Heart right ventricle (tissue), 16 donors: Measurements from ENCODE around the gene CYP19A1. TPM values are rescaled to one million over a fixed set of nuclear protein-coding genes. Genes with fewer than 3 reads are reported as not detected.

Experiments used
- ATAC-seq, 8 donors: fragments of 200-7000 bp; cut with Tn5 transposase; one replicate each; pipeline ENCODE4 v1.9.1; 2020; ENCODE audit warnings: mild to moderate bottlenecking in 8 of 8, moderate library complexity in 8 of 8, moderate number of reproducible peaks in 1 of 8
- DNase-seq, 2 donors: peaks; one replicate each; pipeline ENCODE4 v3.0.0-alpha.2; 2020
- H3K27ac ChIP-seq, 10 donors: fragments of 200-600 bp; sonication (generic) in 2 of 10; one replicate each; pipeline versions ENCODE4 v1.5.0 to v1.8.0; 2020 to 2022; ENCODE audit warnings: mild to moderate bottlenecking in 3 of 10
- H3K27me3 ChIP-seq, 7 donors: fragments of 200-600 bp; one replicate each; pipeline ENCODE4 v1.8.0; 2021 to 2022; ENCODE audit warnings: mild to moderate bottlenecking in 2 of 7
- H3K36me3 ChIP-seq, 9 donors: fragments of 200-600 bp; sonication (generic) in 1 of 9; one replicate each; pipeline versions ENCODE4 v1.5.0 to v1.8.0; 2020 to 2022; ENCODE audit warnings: mild to moderate bottlenecking in 2 of 9
- H3K4me1 ChIP-seq, 9 donors: fragments of 200-600 bp; sonication (generic) in 1 of 9; one replicate each; pipeline versions ENCODE4 v1.5.0 to v1.8.0; 2020 to 2022; ENCODE audit warnings: mild to moderate bottlenecking in 4 of 9
- H3K4me3 ChIP-seq, 10 donors: fragments of 200-600 bp; sonication (generic) in 2 of 10; one replicate each; pipeline versions ENCODE4 v1.5.0 to v1.8.0; 2020 to 2022; ENCODE audit warnings: mild to moderate bottlenecking in 7 of 10, moderate library complexity in 2 of 10
- H3K9me3 ChIP-seq, 11 donors: fragments of 200-600 bp in 10 of 11; sonication (generic) in 2 of 11; one replicate each; pipeline versions ENCODE4 v1.5.0 to v1.8.0; 2013 to 2022; ENCODE audit warnings: mild to moderate bottlenecking in 2 of 11, control low read depth in 1 of 11, moderate library complexity in 1 of 11
- WGBS, 2 donors: extraction: QIAGEN DNeasy Blood & Tissue Kit; methylation state at CpG; one replicate each; pipeline ENCODE4 v1.1.7; 2013; ENCODE audit warnings: inconsistent platforms in 1 of 2; 5-methylcytosine and 5-hydroxymethylcytosine counted together
- intact Hi-C, 10 donors: fragments of 100-400 bp; cut with DNase I; formaldehyde crosslinking; loops; one replicate each; pipeline versions ENCODE4 v1.11.1 to v1.14.2; 2022
- polyA plus RNA-seq, 2 donors: library from polyadenylated mRNA; stranded (reverse); fragments of 200-250 nt; gene quantifications; one replicate each; pipeline ENCODE4 v1.2.3, GENCODE V29; 2013
- total RNA-seq, 10 donors: library from RNA; stranded (reverse); fragmentation: NEBNext Ultra II Directional in 3 of 10; extraction: Animal tissue kit (Norgen Biotek cat#: 25700) in 3 of 10; gene quantifications; one replicate each; pipeline versions ENCODE4 v1.2.1 to v1.2.4, GENCODE V29; 2021 to 2023
- TF ChIP-seq, protein P1 (sequence below), 9 donors: fragments of 200-600 bp; sonication (generic) in 2 of 9; IDR thresholded peaks; one replicate each; pipeline versions ENCODE4 v1.5.0 to v1.8.0; 2021 to 2022; ENCODE audit warnings: antibody characterized with exemption in 9 of 9, mild to moderate bottlenecking in 5 of 9, moderate library complexity in 1 of 9
- donor health status: Arrhythmogenic right ventricular cardiomyopathy.
- donor health status: ischemic (EF 13 %, LVEDD 7.1; RV severe dilation, severe dysfunction).
- donor health status: healthy with polysubstance abuse.
- donor health status: DM: no; HTN: yes; CAD: no.
- donor health status: DM: no; HTN: no; CAD: no.
- donor health status: ischemic (EF 25% LVEDD 6.9; RV normal size, moderate dysfunction).
- donor health status: ischemic (EF 25% LVEDD 5.7; RV mildly dilated, moderate dysfunction).
- donor health status: healthy.
- donor health status: DM: yes; HTN: yes; CAD: no.
- donor health status: Ischemic cardiomyopathy.
- donor health status: ischemic (EF 35%, LVEDD 5.7; RV mildly dilated, moderate dysfunction).
- donor health status: nonischemic (EF 11% LVEDD 7.7; RV severe dilation, severe dysfunction).
- donor health status: DM: yes; HTN: yes; CAD: no.
- donor health status: PGD.
- donor health status: ischemic (EF 29% LVEDD 5.4; RV normal size, mild dysfunction).
- donor health status: nonischemic (EF 23%, LVEDD 6.1; RV moderate dilation, normal function).

Gene CYP19A1
- total and polyA plus RNA-seq, 12 donors = 0.26 to 1.9 (median 0.68) TPM; not detected in 3

DNA sequence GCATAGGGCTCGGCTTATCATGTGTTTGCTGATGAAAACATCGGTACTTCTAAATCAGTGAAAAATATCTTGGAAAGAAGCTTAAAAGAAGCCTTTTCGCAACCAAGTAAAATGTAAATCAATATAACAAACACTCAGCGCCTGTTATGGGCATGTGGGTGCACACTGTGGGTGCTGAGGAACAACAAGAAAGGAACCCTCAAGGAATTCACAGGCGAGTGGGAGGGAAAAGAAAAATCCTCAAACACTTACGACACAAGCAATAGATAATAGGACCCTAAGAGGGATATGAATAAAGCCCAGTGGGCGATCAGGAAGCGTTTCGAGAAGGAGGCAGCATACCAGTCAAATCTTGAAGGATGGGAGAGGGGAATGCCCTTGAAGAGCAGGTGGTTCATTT is 25.0 kb upstream of the CYP19A1 start:
- no peak for ATAC-seq
- TF ChIP-seq, protein P1, sequence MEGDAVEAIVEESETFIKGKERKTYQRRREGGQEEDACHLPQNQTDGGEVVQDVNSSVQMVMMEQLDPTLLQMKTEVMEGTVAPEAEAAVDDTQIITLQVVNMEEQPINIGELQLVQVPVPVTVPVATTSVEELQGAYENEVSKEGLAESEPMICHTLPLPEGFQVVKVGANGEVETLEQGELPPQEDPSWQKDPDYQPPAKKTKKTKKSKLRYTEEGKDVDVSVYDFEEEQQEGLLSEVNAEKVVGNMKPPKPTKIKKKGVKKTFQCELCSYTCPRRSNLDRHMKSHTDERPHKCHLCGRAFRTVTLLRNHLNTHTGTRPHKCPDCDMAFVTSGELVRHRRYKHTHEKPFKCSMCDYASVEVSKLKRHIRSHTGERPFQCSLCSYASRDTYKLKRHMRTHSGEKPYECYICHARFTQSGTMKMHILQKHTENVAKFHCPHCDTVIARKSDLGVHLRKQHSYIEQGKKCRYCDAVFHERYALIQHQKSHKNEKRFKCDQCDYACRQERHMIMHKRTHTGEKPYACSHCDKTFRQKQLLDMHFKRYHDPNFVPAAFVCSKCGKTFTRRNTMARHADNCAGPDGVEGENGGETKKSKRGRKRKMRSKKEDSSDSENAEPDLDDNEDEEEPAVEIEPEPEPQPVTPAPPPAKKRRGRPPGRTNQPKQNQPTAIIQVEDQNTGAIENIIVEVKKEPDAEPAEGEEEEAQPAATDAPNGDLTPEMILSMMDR (IDR thresholded peaks at IDR 0.05) = no peak

DNA sequence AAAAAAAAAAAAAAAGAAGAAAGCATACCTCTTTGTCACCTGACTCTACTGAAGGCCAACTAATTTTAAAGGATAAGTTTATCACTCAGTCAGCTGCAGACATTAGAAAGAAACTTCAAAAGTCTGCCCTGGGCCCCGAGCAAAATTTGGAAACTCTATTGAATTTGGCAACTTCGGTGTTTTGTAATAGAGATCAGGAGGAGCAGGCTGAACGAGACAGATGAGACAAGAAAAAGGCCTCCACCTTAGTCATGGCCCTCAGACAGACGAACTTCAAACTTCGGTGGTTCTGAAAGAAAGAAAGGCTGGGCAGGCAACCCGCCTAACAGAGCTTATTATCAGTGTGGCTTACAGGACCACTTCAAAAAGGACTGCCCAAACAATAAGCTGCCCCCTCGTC is 21.6 kb upstream of the CYP19A1 start:
- no peaks in the 10 kb centered on the region for H3K9me3 ChIP-seq
- DNase-seq (no peak), ATAC-seq (no peak)
- H3K4me1 ChIP-seq = peaks cover 0 to 9% (median 0%) of the 10 kb centered on the region in 9 donors
- H3K27ac ChIP-seq = no peak overlapping the region
- 86 to 91% methylated on average over 7 of the region's 7 CpGs for WGBS, 2 donors
- H3K27me3 ChIP-seq = no peaks in the 10 kb centered on the region
- TF ChIP-seq, protein P1 (IDR thresholded peaks at IDR 0.05) = no peak
- no peaks in the 10 kb centered on the region for H3K36me3 ChIP-seq
- no peak overlapping the region for H3K4me3 ChIP-seq
- intact Hi-C loops = loop anchor here in 1 of 10 donors (10.0 kb wide), 1 partner anchor 45 kb away; no protein-coding TSS in a partner anchor

More for the DNA sequence above, 25.0 kb upstream of the CYP19A1 start:
- intact Hi-C loops = loop anchor here in 1 of 10 donors (10.0 kb wide), 1 partner anchor 49 kb away; no protein-coding TSS in a partner anchor
- H3K27me3 ChIP-seq = no peaks in the 10 kb centered on the region
- no peak overlapping the region for H3K4me3 ChIP-seq
- no peaks in the 10 kb centered on the region for H3K9me3 ChIP-seq
- no peak for DNase-seq
- peaks cover 0 to 17% (median 4%) of the 10 kb centered on the region in 9 donors for H3K4me1 ChIP-seq
- H3K36me3 ChIP-seq = no peaks in the 10 kb centered on the region
- WGBS, 2 donors = 78 to 81% methylated on average over 9 of the region's 9 CpGs
- no peak overlapping the region for H3K27ac ChIP-seq

DNA sequence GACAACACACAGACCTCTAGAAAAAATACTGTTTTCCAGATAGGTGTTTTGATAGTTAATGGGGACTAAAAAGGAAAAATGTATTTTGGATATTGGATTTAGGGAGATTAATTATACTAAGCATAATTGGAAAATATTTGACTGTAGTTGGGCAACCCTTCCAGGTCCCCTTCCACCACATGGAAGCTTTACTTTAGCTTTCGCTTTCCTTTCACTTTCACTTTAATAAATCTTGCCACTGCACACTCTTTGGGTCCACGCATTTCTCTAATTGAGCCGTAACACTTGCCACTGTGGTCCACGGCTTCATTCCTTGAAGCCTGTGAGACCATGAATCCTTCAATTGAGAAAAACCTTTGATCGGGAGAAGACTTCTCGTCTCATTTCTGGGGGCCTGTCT is 18.6 kb upstream of the CYP19A1 start:
- WGBS, 2 donors = 93 to 95% methylated on average over 6 of the region's 6 CpGs

DNA sequence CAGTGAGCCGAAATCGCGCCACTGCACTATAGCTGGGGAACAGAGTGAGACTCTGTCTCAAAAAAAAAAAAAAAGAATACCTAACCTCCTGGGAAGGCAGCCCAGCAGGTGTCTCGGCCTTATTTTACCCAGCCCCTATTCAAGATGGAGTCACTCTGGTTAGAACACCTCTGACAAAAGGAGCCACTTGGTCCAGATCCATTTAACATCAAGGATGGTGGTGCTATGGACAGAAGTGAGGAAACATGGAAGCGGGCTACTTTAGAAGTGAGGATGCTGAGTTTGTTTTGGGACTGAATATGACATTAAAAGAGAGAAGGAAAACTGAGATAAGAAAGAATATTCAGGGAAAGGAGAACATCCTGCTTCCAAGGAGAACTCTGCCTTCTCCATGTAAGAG is 17.8 kb upstream of the CYP19A1 start:
- DNase-seq (no peak), ATAC-seq (no peak)
- Histone ChIP-seq H3K9me3 (no peaks in the 10 kb centered on the region), H3K36me3 (no peaks in the 10 kb centered on the region), H3K27me3 (no peaks in the 10 kb centered on the region), H3K4me1 (peaks cover 0 to 30% (median 8%) of the 10 kb centered on the region in 9 donors), H3K27ac (no peak overlapping the region), H3K4me3 (no peak overlapping the region)
- WGBS, 2 donors = 86 to 98% methylated on average over 5 of the region's 5 CpGs
- TF ChIP-seq, protein P1 (IDR thresholded peaks at IDR 0.05) = no peak
- intact Hi-C loops = no loop called here

More for the DNA sequence above, 18.6 kb upstream of the CYP19A1 start:
- TF ChIP-seq, protein P1 (IDR thresholded peaks at IDR 0.05) = no peak
- H3K9me3 ChIP-seq = no peaks in the 10 kb centered on the region
- H3K4me1 ChIP-seq = peaks cover 0 to 24% (median 8%) of the 10 kb centered on the region in 9 donors
- intact Hi-C loops = no loop called here
- no peak for ATAC-seq
- no peak overlapping the region for H3K4me3 ChIP-seq
- H3K27me3 ChIP-seq = no peaks in the 10 kb centered on the region
- H3K27ac ChIP-seq = no peak overlapping the region
- H3K36me3 ChIP-seq = no peaks in the 10 kb centered on the region
- no peak for DNase-seq
